GM19438 (cell line): ENCODE measurements around the gene TDRD12.
"Not testable (repeated sequence)": the region's sequence is repeated elsewhere in the genome, so short reads cannot be mapped to it uniquely, and the experiment has no call there.

Experiments
- ATAC-seq: cut with Tn5 transposase; IDR thresholded peaks from one replicate; pipeline ENCODE4 v1.9.1; 2021; ENCODE audit warnings: low read depth; ENCODE audit not compliant: unreplicated experiment

The TDRD12 gene

DNA sequence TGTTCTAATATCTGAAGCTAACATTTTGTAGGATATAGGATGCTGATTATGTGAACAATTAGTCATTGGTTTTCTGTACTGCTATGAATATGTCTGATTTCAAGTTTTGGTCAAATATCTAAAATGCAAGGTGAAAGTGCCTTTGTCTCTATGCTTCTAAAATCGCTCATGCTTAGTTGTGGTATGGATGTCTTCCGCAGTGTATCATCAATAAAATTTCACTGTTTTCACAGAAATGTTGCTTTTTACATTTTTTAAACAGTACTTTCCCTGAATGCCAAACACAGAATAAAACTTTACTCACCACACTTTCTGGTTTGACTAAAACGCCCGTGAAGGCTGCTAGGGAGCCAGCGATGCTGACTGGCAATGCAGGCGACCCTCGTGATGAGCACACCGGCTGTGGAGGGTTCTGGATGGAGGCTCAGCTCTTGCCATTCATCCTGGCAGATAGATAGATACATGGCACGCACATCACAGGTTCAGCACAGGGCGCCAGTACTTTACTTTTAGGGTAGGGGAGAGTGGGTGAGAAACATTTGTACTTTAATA lies 109.9 kb downstream of the TDRD12 start:
- ATAC-seq: no peak

DNA sequence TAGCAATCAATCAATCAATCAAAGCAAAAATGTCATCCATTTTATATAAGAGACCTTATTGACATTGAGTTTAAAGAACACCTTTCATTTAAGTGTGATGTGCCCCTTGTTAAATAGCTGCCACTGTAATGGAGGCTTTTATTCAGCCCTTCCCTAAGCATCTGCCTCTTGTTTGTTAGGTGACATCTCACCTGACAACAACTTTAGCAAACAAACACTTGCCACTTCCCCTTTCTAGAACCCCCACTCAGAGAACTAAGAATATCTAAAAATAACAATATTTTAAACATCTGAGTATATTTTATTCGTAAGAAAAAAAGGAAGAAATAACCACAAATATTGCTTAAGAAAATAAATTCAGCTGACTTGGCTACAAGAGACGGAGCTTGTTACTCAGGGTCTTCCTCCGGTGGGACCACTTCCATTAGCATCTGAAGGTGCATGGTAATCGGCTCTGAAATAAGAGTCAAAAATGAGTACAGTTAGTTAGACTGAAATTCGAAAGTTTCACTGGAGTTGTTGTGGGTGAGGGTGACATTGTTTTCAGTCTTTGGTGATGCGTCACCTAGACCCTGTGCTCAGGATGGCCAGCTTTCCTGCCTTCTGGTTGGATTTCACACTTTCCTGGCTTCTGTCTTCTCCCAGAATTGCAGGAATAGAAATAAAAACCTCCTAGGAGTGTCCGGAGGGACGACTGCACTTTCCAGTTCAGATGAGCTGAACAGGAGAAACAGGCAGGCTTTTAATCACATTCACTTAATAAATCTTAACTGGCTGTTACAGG lies 110.9 kb downstream of the TDRD12 start:
- no peak for ATAC-seq

DNA sequence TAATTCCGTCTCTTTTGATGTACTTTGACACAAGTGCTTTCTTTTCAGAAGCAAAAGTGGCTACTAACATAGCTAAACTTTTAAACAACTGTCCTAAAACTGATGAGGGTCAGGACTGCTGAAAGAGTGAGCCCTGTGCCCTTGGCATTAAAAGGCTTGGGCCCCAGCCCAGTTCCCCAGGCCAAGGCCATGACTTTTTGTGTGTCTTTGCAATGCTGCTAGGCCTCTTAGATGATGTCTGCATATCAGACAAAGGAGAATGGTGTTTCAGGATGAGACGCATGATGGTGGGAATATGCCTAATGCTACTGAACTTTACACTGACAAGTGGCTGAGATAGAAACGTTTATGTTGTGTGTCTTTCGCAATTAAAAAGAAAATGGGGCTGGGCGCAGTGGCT lies 112.0 kb downstream of the TDRD12 start:
- no peak for ATAC-seq

DNA sequence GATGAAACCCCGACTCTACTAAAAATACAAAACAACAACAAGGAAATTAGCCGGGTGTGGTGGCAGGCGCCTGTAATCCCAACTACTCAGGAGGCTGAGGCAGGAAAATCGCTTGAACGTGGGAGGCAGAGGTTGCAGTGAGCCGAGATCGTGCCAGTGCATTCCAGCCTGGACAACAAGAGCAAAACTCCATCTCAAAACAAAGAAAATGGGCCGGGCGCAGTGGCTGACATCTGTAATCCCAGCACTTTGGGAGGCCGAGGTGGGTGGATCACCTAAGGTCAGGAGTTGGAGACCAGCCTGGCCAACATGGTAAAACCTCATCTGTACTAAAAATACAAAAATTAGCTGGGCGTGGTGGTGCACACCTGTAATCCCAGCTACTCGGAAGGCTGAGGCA lies 112.5 kb downstream of the TDRD12 start:
- ATAC-seq: not testable (repeated sequence)

DNA sequence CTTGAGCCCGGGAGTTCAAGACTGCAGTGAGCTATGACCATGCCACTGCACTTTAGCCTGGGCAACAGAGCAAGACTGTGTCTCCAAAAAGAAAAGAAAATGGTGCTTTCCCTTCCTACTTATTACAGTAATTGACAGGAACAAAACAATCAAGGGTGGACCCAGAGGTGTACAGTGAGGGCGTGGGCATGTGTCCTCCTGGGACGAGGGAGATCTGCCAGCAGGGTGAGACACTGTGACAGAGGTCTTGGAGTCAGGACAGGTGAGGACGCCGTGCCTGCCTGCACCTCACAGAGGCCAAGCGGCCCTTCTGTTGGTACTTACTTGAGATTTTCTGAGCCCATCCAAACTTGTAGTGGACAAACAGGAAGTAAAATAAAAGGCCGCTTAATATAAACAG lies 113.3 kb downstream of the TDRD12 start:
- ATAC-seq: not testable (repeated sequence)

DNA sequence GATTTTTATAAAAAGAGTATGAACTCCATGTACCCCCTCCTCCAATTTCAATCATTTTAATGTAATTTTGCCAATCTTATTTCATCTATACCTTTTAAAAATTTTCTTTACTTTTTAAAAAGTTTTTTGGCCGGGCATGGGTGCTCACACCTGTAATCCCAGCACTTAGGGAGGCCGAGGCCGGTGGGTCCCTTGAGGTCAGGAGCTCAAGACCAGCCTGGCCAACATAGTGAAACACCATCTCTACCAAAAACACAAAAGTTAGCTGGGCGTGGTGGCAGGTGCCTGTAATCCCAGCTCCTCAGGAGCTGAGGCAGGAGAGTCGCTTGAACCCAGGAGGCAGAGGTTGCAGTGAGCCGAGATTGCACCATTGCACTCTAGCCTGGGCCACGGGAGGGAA lies 113.8 kb downstream of the TDRD12 start:
- ATAC-seq: not testable (repeated sequence)

DNA sequence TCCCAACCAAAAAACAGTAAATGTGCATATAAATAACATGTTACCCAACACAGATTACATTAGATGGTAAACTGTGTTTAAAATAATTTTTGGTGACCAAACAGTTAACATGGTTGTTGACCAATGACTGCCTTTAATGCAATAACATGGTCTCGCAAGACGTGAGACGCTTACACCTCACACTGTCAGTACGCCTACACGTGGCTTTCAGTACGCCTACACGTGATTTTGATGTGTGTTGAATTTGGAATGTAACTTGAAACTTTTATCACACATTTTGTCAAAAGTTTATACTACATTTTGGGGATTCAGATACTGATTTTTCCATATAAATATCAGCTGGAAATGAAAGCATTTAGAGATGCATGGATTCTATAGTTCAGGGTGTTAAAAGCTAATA lies 118.0 kb downstream of the TDRD12 start:
- ATAC-seq: no peak

DNA sequence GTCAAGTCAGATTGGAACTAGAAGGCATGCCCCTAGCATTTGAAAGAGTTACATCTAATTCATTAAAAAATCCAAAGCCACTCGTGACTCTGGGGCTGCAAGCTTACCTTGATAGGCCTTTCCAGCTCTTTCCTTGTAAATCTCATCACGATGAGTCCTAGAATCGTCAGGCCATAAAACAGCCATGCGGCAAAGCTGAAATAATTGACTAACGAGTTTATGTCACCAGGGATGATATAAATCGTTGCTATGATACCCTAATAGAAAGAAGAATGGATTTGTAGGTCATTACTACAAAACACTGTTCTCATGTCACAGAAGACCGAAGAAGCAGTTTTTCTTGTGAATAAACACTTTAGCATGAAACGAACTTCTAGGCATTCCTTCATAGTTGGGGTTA lies 122.5 kb downstream of the TDRD12 start:
- ATAC-seq: no peak

DNA sequence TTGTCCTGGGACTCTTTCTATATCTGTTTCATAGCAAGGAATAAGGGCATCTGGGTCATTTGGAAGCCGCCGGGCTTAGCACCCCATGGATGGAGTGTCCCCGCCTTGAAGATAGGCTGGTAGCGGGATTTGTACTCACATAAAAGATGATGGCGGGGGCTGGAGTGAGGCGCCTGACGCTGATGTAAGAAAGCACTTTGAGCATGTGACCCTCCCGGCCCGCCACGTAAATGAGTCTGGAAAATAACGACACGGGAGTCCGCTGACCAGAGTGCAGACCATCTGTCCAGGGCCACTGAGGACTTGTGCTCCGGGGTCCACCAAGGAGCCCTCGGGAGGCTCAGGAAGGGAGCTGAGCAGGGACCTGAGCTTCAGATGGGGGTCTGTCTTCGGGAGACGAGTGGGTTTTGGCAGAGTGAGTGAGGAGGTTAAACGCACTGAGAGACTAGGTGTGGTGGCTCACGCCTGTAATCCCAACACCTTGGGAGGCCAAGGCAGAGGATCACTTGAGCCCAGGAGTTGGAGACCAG lies 124.2 kb downstream of the TDRD12 start:
- ATAC-seq: no peak

DNA sequence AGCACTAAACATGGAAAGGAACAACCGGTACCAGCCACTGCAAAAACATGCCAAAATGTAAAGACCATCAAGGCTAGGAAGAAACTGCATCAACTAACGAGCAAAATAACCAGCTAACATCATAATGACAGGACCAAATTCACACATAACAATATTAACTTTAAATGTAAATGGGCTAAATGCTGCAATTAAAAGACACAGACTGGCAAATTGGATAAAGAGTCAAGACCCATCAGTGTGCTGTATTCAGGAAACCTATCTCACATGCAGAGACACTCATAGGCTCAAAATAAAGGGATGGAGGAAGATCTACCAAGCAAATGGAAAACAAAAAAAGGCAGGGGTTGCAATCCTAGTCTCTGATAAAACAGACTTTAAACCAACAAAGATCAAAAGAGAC lies 128.5 kb downstream of the TDRD12 start:
- ATAC-seq: not testable (repeated sequence)

DNA sequence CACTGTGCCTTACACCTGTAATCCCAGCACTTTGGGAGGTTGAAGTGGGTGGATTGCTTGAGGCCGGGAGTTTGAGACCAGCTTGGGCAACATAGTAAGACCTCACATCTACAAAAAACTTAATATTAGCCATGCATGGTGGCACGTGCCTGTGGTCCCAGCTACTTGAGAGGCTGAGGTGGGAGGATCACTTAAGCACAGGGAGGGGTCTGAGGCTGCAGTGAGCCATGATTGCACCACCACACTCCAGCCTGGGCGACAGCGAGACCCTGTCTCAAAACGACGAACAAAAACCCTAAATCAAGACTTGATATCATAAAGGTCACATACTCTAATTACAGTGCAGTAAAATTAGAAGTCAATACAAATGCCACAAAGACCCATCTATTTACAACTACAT lies 132.6 kb downstream of the TDRD12 start:
- ATAC-seq: no peak

DNA sequence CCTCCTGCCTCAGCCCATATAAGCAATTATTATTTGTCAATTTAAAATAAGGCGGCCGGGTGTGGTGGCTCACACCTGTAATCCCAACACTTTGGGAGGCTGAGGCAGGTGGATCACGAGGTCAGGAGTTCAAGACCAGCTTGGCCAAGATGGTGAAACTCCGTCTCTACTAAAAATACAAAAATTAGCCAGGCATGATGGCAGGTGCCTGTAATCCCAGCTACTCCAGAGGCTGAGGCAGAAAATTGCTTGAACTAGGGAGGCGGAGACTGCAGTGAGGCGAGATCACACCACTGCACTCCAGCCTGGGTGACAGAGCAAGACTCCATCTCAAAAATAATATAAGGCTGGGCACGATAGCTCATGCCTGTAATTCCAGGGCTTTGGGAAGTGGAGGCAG lies 137.3 kb downstream of the TDRD12 start:
- not testable (repeated sequence) for ATAC-seq

DNA sequence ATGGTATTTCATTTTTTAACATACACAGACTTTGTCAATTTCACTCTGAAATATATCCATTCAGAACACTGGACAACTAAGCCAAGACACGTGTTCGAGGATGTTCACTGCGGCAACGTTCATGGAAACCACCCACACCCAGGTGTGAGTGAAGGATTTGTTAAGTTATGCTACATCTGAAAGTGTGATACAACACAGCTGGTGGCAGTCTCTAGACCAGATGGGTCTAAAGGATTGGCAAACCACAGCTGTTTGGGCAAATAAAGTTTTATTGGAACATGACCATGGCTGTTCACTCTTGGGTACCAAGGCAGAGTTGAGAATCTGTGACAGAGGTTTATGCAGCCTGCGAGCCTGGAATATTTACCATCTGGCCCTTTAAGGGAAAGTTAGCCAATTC lies 138.0 kb downstream of the TDRD12 start:
- ATAC-seq: no peak

DNA sequence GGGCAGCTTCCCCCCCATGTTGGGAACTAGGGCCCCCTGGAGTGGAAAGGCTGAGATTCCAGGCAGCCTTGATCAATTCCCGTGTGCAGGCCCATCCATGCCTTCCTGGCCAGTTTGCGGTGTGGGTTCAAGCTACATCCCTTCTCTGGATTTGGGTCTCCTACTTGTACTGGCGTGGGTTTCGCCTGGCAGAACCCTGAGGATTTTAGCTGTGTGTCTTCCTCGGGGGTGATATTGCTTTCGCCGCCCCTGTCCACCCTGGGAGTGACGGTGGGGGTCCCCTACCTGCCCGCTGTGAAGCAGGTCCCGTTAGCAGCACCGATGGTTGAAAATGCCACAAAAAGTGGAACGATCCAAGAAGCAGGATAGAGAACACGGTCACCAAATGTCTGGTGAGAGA lies 138.6 kb downstream of the TDRD12 start:
- no peak for ATAC-seq

DNA sequence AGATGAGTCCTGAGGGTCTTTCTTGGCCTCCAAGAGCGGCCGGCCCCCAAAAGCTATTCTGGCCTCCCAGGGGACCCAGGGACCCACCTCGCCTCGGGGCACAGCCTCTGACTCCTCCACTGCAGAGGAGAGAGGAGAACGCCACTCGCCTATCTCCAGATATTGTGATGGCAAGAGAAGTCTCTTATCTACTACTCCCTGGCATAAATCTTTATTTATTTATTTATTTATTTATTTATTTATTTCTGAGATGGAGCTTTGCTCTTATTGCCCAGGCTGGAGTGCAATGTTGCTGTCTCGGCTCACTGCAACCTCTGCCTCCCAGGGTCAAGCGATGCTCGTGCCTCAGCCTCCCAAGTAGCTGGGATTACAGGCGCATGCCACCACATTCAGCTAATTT lies 139.0 kb downstream of the TDRD12 start:
- no peak for ATAC-seq

DNA sequence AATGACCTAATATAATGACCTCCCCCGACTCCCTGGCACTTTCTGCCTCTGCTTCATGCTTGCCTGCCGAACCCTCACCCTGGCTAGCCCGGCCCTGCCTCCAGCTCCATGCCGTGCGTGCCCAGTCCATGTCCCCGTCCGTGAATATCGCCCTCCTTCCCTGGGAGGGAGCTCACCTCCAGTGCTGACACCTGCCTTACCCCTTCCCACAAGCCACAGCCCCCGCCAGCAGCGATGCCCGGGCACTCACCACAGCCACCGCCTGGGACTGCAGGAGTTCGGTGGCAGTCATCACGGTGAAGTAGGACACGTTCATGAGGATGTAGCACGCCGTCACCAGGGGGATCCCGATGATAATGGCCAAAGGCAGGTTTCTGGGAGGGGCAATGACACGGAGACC lies 140.0 kb downstream of the TDRD12 start:
- no peak for ATAC-seq

DNA sequence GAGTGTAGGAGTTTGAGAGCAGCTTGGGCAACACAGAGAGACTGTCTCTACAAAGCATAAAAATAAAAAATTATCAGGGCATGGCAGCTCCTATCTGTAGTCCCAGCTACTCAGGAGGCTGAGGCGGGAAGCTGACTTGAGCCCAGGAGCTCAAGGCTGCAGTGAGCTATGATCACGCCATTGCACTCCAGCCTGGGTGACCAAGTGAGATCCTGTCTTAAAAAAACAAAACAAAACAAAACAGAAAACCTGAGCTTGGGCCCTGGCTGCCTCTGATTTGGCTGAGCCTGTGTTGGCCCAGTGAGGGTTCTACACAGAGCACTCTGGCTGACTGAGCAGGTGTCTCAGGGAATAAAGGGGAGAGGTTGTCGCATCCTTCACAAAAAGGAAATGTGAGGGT lies 142.0 kb downstream of the TDRD12 start:
- no peak for ATAC-seq

DNA sequence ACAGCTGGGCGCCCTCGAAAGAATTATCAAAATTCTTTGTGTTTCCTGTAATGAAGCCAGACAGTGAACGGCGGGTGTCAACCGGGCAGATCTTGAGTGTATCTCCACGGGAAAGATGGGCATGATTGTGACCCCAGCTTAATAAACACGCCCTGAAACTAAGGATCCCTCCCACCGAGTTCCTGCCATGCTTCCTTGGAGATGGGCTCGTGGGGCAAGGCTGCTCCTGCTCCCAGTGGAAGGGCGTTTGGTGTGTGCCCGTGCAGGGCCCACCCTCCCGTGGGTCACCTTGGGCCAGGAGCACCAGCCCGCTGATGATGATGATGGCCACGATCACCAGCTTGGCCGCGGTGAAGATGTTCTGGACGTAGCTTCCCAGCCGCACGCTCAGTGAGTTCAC lies 142.6 kb downstream of the TDRD12 start:
- no peak for ATAC-seq

DNA sequence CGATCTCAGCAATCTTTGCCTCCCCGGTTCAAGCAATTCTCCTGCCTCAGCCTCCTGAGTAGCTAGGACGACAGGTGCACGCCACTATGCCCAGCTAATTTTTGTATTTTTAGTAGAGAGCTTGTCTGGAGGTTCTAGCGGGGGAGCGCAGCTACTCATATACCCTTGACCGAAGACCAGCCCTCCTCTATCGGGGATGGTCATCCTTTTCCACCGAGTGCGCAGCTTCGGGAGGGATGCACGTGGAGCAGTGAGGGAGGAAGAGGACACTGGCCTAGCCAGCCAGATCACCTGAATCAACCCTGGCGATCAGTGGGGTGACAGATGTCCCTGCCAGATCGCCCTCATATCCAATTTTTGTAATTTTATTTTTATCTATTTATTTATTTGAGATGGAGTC lies 143.2 kb downstream of the TDRD12 start:
- no peak for ATAC-seq

DNA sequence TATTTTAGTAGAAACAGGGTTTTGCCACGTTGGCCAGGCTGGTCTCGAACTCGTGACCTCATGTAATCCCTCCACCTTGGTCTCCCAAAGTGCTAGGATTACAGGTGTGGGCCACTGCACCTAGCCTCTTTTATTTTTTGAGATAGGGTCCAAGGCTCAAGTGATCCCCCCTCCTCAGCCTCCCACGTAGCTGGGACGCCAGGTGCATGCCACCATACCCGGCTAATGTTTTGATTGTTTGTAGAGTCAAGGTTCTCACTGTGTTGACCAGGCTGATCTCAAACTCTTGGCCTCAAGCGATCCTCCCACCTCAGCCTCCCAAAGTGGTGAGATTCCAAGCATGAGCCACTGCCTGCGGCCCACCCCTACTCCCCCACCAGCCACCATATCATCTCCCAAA lies 143.7 kb downstream of the TDRD12 start:
- no peak for ATAC-seq

DNA sequence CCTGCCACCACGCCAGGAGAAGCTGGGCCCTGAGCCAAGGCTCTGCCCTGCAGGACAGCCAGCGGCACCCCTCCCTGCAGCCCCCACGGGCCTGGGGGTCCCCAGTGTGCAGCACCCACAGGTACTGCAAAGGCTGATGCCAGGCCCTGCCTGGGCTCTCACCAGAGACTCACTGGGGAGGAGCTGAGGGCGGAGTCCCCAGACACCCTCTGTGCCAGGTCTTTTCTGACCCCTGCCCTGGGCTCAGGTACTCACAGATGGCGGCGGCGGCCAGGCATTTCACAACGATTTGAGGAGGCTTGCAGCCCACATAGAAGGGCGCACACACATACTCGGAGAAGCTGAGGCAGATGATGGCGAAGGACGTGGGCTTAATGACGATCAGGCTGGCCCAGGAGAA lies 144.3 kb downstream of the TDRD12 start:
- no peak for ATAC-seq

DNA sequence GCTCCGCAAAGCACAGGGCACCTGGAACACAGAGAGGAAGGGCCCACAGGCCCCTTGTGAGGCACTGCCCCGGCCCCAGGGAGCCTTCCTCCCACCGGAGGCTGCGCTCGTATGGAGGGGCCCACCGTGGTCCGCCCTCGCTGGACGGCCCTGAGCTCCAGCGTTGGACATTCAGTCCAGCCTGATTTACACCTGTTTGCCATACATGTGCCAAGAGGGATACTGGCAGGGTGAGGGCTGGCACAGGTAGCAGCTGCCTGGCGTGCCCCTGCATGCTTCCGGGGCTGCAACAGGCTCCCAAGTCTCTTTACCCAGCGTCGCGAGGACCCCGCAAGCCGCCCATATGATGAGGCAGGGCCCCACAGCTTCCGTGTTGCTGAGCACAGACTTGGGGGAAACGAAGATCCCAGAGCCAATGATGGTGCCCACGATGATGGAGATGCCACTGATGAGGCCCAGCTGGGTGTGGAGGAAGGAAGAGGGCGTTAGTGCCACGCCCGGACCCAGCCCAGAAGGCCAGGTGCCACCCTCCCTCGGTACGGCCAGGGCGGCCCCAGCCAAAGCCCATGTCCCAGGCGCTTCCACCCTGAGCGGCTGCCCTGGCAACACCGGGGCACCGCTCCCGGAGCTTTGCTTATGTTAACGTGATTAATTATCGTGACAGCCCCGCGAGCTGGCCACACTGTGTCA lies 144.9 kb downstream of the TDRD12 start:
- no peak for ATAC-seq
